Panc1 (cell line): ENCODE results near the gene SECISBP2. TPM values are rescaled to one million over a fixed set of nuclear protein-coding genes. Genes with fewer than 3 reads are reported as not detected.

Experiments
- microRNA-seq: library from miRNA; unstranded; fragments of <30 nt; microRNA quantifications from one replicate; pipeline ENCODE4 v1.1.0, GENCODE V29; 2020; ENCODE audit not compliant: unreplicated experiment
- total RNA-seq: library from RNA; stranded (reverse); gene quantifications from one replicate; pipeline ENCODE4 v1.2.1, GENCODE V29; 2021; ENCODE audit not compliant: unreplicated experiment

Gene SECISBP2
- total RNA-seq, 1 experiment from 2014 or later: 17.7 TPM

Small RNA genes within 50 kb of the gene (microRNA-seq; reads per million reads assigned to microRNA genes)
- not detected for gene MIR3153

Other genes with a start within 250 kb of the SECISBP2 start
- gene SHC3, start 139.7 kb upstream of the SECISBP2 start, total RNA-seq: 1.7 TPM
- gene CKS2, start 7.3 kb upstream of the SECISBP2 start, total RNA-seq: 132 TPM
- gene SEMA4D, start 179.6 kb downstream of the SECISBP2 start, total RNA-seq: 6.5 TPM